Smooth muscle cell (in vitro differentiated cells): ENCODE measurements around the gene CPM. TPM values are rescaled to one million over a fixed set of nuclear protein-coding genes. Genes with fewer than 3 reads are reported as not detected.

Experiments
- DNase-seq: peaks from one replicate; lab custom pipeline; 2025; ENCODE audit not compliant: unreplicated experiment; lab: John Stamatoyannopoulos, UW
- H2AFZ ChIP-seq: fragments of 200-600 bp; sonication (generic); 2 replicates; pipeline ENCODE4 v1.6.0; 2016; ENCODE audit warnings: antibody characterized with exemption, low read depth, mild to moderate bottlenecking
- H3F3A ChIP-seq: fragments of 200-600 bp; sonication (generic); 2 replicates; pipeline ENCODE4 v1.6.0; 2017; ENCODE audit warnings: antibody characterized with exemption, low read depth
- H3K27ac ChIP-seq: fragments of 200-600 bp; sonication (generic); 2 replicates; pipeline ENCODE4 v1.5.1; 2016; ENCODE audit warnings: low read depth, mild to moderate bottlenecking
- H3K27me3 ChIP-seq: fragments of 200-600 bp; sonication (generic); 2 replicates; pipeline ENCODE4 v1.6.1; 2016; ENCODE audit warnings: low read depth, mild to moderate bottlenecking
- H3K36me3 ChIP-seq: fragments of 200-600 bp; sonication (generic); 2 replicates; pipeline ENCODE4 v1.5.1; 2016; ENCODE audit warnings: low read depth
- H3K4me1 ChIP-seq: fragments of 200-600 bp; sonication (generic); 2 replicates; pipeline ENCODE4 v1.5.1; 2016; ENCODE audit warnings: low read depth
- H3K4me2 ChIP-seq: fragments of 200-600 bp; sonication (generic); 2 replicates; pipeline ENCODE4 v1.6.0; 2016; ENCODE audit warnings: mild to moderate bottlenecking
- H3K4me3 ChIP-seq: fragments of 200-600 bp; sonication (generic); 2 replicates; pipeline ENCODE4 v1.5.1; 2016; ENCODE audit warnings: mild to moderate bottlenecking
- H3K79me2 ChIP-seq: fragments of 200-600 bp; sonication (generic); 2 replicates; pipeline ENCODE4 v1.6.0; 2016; ENCODE audit warnings: low read depth, mild to moderate bottlenecking
- H3K9ac ChIP-seq: fragments of 200-600 bp; sonication (generic); 2 replicates; pipeline ENCODE4 v1.6.0; 2016; ENCODE audit warnings: low read depth
- H3K9me3 ChIP-seq: fragments of 200-600 bp; sonication (generic); replicated peaks from 2 replicates; pipeline ENCODE4 v1.5.1; 2016; ENCODE audit warnings: low read depth
- H4K20me1 ChIP-seq: fragments of 200-600 bp; sonication (generic); 2 replicates; pipeline ENCODE4 v1.6.0; 2016; ENCODE audit warnings: low read depth
- WGBS: methylation state at CpG from one replicate; pipeline ENCODE4 v1.1.7; 2016; ENCODE audit warnings: low lambda C conversion rate; 5-methylcytosine and 5-hydroxymethylcytosine counted together
- polyA plus RNA-seq: library from polyadenylated mRNA; unstranded; fragments of >200 nt; fragmentation: Nextera tagmentation; extraction: Ambion mirVana; gene quantifications from 2 replicates; pipeline ENCODE4 v1.2.1, GENCODE V29; 2016
- total RNA-seq: library from RNA; depleted of rRNA; stranded (reverse); fragments of >200 nt; gene quantifications from 2 replicates; pipeline ENCODE4 v1.2.3, GENCODE V29; 2014
- TF ChIP-seq, protein P1 (sequence below): fragments of 200-600 bp; sonication (generic); IDR thresholded peaks from 2 replicates; pipeline ENCODE4 v1.5.1; 2017; ENCODE audit warnings: borderline replicate concordance, mild to moderate bottlenecking, antibody characterized with exemption; ENCODE audit not compliant: insufficient read depth, poor library complexity, severe bottlenecking

Gene CPM
- total and polyA plus RNA-seq, 2 experiments from 2014 or later: 0.57 to 6.2 TPM

DNA sequence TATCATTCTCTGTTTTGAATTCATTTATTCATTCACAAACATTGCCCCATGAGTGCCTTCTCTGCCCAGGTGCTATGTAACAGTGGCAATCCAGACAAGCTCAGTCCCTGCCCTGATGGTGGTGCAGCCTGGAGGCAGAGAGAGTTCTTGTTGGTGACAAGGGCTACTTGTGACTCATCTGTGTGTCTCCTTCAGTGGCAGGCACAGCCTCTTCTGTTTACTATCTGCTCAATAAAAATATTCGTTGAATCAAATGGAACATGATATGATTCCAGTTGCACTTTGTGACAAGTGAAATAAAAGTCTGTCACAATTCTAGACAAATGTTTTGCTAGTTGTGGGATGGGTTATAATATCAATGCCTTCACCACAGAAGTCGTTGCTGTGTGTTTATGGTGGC lies 20.6 kb upstream of the CPM start:
- no peak overlapping the region for H3K4me2 ChIP-seq
- H3K4me3 ChIP-seq: no peak overlapping the region
- DNase-seq: no peak
- H3K27ac ChIP-seq: peak overlapping the region; percentile 12
- H3K36me3 ChIP-seq: no peaks in the 10 kb centered on the region
- no peaks in the 10 kb centered on the region for H3K79me2 ChIP-seq
- 65% methylated on average over 2 of the region's 2 CpGs for WGBS
- no peaks in the 10 kb centered on the region for H3F3A ChIP-seq
- TF ChIP-seq, protein P1, sequence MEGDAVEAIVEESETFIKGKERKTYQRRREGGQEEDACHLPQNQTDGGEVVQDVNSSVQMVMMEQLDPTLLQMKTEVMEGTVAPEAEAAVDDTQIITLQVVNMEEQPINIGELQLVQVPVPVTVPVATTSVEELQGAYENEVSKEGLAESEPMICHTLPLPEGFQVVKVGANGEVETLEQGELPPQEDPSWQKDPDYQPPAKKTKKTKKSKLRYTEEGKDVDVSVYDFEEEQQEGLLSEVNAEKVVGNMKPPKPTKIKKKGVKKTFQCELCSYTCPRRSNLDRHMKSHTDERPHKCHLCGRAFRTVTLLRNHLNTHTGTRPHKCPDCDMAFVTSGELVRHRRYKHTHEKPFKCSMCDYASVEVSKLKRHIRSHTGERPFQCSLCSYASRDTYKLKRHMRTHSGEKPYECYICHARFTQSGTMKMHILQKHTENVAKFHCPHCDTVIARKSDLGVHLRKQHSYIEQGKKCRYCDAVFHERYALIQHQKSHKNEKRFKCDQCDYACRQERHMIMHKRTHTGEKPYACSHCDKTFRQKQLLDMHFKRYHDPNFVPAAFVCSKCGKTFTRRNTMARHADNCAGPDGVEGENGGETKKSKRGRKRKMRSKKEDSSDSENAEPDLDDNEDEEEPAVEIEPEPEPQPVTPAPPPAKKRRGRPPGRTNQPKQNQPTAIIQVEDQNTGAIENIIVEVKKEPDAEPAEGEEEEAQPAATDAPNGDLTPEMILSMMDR: no peak
- H3K9me3 ChIP-seq: no peaks in the 10 kb centered on the region
- H3K27me3 ChIP-seq: no peaks in the 10 kb centered on the region
- H3K9ac ChIP-seq: no peak overlapping the region
- H4K20me1 ChIP-seq: no peaks in the 10 kb centered on the region
- no peaks in the 10 kb centered on the region for H3K4me1 ChIP-seq
- no peak overlapping the region for H2AFZ ChIP-seq

DNA sequence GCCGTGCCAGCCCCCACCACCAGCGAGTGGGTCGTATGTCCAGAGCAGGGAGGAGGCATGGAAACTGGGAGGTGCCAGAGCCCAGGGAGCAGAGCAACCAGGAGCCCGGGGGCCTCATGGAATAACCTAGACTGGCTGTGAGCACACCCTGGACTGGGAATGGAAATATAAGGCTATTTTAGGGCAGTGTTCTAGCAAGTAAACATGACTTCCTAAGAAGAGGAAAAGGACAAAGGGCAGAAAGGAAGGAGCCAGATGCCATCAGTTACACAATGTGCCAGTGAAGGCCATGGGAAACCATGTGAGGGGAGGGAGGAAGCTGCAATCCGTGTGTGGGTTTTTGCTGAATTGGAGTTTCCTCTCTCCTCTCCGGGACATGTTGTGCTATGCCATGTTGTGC lies 18.7 kb upstream of the CPM start:
- Histone ChIP-seq H3K9me3 (no peaks in the 10 kb centered on the region), H3K4me3 (no peak overlapping the region), H3K27ac (no peak overlapping the region), H3K4me1 (no peaks in the 10 kb centered on the region), H3K36me3 (no peaks in the 10 kb centered on the region), H4K20me1 (no peaks in the 10 kb centered on the region), H3K4me2 (no peak overlapping the region), H2AFZ (no peak overlapping the region), H3K27me3 (no peaks in the 10 kb centered on the region), H3K79me2 (no peaks in the 10 kb centered on the region), H3K9ac (no peak overlapping the region), H3F3A (no peaks in the 10 kb centered on the region)
- TF ChIP-seq, protein P1: no peak
- no peak for DNase-seq
- WGBS: 89% methylated on average over 6 of the region's 6 CpGs

DNA sequence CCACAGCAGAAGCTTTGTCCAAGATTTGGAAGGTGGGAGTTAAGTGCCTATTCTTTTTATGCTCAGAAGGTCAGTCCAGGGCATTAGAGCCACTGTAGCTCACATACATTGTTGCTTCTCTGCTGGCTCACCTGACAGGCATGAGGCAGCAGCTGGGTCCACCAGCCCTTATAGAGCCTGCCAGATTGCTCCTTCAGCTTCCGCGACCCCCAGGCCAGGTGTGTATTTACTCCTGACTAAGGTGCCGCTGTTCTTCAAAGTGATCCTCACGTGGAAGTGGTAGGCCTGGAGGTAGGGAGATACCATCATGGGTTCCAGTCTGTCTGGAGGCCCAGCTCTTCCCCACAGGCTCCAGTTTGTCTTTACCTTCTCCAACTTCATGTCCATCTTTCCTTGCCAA lies 17.5 kb upstream of the CPM start:
- no peaks in the 10 kb centered on the region for H3F3A ChIP-seq
- TF ChIP-seq, protein P1: no peak
- H3K79me2 ChIP-seq: no peaks in the 10 kb centered on the region
- H4K20me1 ChIP-seq: no peaks in the 10 kb centered on the region
- no peaks in the 10 kb centered on the region for H3K4me1 ChIP-seq
- no peak overlapping the region for H3K4me2 ChIP-seq
- H2AFZ ChIP-seq: no peak overlapping the region
- H3K36me3 ChIP-seq: no peaks in the 10 kb centered on the region
- H3K9me3 ChIP-seq: no peaks in the 10 kb centered on the region
- no peak overlapping the region for H3K9ac ChIP-seq
- H3K27me3 ChIP-seq: no peaks in the 10 kb centered on the region
- DNase-seq: no peak
- no peak overlapping the region for H3K4me3 ChIP-seq
- H3K27ac ChIP-seq: no peak overlapping the region
- WGBS: 81% methylated on average over 4 of the region's 4 CpGs

DNA sequence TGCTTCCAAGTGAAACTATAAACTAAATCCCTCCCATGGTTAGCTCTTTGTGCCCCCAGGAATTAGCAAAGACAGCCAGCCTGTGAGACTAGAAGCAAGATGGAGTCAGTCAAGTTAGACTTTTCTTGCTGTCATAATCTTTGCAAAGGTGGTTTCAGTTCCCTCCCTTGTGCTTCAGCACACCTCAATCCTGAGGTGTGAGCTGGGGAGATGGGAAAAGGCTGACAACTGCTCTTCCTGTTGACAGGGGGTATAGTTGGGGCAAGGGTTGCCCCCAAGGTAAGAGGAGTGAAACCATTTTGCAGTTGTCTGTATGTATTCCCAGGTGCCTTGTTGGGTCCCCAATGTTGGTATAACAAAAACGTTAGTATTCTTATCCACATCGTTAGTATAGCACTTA lies 12.3 kb upstream of the CPM start:
- WGBS: 82% methylated on average over 2 of the region's 2 CpGs
- Histone ChIP-seq H2AFZ (no peak overlapping the region), H3K9ac (no peak overlapping the region), H3K36me3 (no peaks in the 10 kb centered on the region), H4K20me1 (no peaks in the 10 kb centered on the region), H3K79me2 (no peaks in the 10 kb centered on the region), H3K27me3 (no peaks in the 10 kb centered on the region), H3K27ac (no peak overlapping the region), H3F3A (no peaks in the 10 kb centered on the region), H3K4me1 (no peaks in the 10 kb centered on the region), H3K9me3 (no peaks in the 10 kb centered on the region), H3K4me3 (no peak overlapping the region), H3K4me2 (no peak overlapping the region)
- DNase-seq: no peak
- TF ChIP-seq, protein P1: no peak
